ENCODE data around the gene DDI2.

DNA sequence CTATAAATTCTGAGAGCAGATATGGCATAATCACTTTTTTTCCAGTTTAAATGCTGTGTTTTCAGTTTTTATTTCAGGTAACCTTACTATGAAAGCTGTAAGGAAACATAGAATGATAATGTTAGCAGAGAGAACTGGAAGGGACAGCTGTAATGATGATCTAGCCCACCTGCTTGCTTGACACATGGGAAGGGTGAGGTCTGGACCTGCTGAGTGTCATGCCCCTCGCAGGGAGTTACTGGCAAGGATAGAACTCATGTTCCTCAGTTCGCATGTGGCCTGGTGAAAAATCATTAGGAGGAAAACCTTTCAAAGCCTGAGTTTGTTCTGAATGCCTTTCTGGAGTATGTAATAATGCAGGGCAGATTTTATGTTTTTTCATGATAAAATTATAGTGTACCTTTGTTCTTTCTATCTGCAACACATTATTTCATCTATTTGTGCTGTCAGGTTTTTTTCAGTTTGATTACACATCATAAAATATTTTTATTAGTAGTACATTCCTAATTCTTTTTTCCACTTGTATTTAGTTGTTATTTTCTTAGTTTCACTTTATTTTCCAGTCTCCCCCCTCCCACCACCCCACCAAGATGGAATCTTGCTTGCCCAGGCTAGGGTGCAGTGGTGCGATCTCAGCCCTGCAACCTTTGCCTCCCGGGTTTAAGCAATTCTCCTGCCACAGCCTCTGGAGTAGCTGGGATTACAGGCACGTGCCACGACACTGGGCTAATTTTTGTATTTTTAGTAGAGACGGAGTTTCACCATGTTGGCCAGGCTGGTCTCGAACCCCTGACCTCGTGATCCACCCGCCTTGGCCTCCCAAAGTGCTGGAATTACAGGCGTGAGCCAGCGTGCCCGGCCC is 8.0 kb downstream of the DDI2 start:
- TF ChIP-seq POLR2A (IDR thresholded peaks at IDR 0.05) = no peak
- TF ChIP-seq, protein P1, sequence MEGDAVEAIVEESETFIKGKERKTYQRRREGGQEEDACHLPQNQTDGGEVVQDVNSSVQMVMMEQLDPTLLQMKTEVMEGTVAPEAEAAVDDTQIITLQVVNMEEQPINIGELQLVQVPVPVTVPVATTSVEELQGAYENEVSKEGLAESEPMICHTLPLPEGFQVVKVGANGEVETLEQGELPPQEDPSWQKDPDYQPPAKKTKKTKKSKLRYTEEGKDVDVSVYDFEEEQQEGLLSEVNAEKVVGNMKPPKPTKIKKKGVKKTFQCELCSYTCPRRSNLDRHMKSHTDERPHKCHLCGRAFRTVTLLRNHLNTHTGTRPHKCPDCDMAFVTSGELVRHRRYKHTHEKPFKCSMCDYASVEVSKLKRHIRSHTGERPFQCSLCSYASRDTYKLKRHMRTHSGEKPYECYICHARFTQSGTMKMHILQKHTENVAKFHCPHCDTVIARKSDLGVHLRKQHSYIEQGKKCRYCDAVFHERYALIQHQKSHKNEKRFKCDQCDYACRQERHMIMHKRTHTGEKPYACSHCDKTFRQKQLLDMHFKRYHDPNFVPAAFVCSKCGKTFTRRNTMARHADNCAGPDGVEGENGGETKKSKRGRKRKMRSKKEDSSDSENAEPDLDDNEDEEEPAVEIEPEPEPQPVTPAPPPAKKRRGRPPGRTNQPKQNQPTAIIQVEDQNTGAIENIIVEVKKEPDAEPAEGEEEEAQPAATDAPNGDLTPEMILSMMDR (IDR thresholded peaks at IDR 0.05) = no peak

All from uterus (tissue), 2 donors.